ENCODE results near the gene CDKN2A.

Gene CDKN2A

DNA sequence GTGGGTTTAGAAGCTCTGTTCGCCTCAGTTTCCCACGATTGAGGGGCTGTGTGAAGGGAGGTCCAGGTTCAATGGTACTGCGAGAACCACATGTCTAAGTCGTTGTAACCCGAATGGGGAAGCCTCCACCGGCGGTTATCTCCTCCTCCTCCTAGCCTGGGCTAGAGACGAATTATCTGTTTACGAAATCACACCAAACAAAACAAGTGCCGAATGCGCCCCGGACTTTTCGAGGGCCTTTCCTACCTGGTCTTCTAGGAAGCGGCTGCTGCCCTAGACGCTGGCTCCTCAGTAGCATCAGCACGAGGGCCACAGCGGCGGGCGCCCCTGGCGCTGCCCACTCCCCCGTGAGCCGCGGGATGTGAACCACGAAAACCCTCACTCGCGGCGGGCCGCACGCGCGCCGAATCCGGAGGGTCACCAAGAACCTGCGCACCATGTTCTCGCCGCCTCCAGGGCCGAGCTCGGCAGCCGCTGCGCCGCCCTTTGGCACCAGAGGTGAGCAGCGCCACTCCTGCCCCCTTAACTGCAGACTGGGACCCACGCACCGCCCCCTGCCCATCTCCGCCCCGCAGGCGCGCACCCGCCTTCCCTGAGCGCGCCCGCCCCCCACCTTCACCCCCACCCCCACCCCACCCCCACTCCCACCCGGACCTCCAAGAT, at the start of gene CDKN2A:
CDKN2A (minus strand) TSS at position 500 of the 663 bp plus-strand sequence.
- no peak for DNase-seq

DNA sequence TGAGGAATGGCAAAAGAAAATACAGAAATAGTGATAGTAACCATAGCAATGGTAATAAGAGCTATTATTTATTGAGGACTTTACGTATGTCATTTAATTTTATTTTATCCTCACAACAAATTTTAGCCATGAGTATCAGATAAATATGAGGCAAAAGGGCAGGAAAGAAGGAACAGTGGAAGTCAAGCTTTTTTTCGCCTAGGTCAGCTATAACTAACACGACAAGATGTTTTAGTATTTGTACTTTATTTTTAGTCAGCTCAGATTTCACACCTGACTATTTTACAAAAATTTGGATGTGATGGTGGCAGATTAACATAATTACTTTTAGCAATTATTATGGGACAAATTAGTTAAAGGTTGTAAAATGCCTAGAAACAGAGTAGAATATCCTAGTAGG, 49.7 kb upstream of the CDKN2A start:
- DNase-seq: no peak

DNA sequence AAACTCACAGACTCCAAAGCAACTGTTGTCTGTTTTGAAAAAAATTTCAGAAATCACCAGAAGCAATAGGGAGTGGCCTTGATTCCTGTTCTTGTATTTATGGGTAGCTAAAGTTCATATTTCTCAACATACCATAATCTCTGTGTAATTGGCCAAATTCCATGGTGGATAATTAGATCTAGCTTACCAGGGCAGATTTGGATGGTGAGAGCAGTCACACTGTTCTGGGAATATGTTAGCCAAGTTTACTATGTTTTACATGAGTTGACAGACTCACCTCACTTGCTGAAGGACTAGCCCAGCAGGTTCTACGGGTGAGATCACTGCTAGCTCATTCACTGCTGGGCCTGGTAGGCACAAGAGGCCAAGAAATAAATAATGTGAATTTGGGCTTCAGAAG, 47.6 kb upstream of the CDKN2A start:
- DNase-seq: no peak

DNA sequence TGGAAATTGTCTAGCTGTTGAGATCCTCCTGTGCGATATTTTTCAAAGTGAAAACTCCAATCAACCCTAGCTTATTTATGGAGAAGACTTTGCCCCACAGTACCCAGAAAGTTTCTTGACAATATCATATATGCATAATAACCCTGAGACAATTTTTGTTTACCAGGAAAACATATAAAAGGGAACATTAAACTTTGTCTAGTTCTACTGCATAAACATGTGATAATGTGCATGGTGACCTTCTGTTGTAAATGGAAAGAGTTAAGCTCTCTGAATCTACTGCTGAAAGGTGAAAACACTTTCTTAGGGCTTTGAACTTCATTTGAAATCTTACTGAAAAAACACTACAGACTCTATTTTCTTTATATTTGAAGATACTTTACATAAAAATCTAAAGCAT, 47.2 kb upstream of the CDKN2A start:
- DNase-seq: no peak

DNA sequence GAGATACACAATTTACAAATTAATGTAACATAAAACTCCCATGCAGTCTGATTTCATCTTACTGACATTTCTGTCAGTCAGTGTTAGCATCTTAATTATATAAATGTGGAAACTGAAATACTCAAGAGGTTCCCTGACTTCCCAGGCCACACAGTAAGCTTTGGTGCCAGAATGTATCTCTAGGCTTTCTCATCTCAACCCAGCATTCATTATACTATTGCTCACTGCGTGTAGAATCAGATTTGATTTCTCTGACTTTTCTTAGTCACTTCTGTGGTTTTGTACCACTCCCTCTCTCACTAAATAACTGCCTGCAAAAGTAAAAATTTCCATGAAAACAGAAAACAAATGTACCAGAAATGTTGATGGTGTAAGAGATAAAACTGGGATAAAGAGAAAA, 46.6 kb upstream of the CDKN2A start:
- no peak for DNase-seq

DNA sequence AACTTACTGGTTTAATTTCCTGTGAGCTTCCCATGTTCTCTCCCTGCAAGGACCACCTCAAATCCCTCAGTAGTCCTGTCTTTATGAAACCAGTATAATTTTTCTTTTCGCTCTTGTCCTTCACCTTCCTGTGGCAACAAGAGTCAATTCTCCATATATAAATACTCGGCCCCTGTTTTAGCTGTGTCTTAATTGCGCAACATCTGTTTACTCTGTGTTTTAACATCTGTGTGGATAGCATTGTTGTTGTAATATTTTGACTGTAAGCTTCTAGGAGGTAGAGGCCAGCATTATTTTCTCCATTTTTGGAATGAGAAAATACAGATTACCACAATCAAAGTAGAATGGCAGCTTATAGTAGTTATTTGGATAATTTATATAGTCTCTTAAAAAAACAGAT, 45.1 kb upstream of the CDKN2A start:
- no peak for DNase-seq

DNA sequence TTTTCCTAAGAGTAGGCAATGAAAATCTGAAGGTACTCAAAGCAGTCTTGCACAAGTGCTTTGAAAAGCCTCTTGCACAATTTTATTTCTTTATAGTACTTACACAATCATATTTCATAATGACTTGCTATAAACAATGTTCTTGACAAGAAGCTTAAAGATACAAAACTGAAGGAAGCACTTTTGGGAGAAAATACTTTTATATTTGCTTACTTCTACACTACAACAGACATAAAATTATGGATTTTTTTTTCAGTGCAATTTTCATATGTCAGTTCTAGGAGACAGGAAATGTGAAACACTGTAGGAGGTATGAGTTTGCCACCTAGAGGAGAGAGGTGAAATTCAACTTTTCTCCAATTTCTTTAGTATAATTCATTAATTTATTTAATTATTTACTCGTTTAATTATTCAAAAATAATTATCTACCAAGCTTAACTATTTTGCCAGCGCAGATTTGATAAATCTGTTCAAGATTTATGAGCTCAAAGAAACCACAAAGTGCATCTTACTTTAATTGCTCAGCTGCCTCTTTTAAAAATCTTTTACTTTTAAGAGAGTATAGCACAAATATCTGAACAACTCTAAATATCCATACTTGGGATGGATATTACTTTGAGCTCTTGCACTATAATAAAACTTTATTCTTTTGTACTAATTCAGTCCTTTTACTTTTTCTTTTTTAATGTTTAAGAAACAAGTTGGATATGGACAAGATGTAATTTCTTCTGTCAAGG, 43.9 kb upstream of the CDKN2A start:
- DNase-seq: no peak

DNA sequence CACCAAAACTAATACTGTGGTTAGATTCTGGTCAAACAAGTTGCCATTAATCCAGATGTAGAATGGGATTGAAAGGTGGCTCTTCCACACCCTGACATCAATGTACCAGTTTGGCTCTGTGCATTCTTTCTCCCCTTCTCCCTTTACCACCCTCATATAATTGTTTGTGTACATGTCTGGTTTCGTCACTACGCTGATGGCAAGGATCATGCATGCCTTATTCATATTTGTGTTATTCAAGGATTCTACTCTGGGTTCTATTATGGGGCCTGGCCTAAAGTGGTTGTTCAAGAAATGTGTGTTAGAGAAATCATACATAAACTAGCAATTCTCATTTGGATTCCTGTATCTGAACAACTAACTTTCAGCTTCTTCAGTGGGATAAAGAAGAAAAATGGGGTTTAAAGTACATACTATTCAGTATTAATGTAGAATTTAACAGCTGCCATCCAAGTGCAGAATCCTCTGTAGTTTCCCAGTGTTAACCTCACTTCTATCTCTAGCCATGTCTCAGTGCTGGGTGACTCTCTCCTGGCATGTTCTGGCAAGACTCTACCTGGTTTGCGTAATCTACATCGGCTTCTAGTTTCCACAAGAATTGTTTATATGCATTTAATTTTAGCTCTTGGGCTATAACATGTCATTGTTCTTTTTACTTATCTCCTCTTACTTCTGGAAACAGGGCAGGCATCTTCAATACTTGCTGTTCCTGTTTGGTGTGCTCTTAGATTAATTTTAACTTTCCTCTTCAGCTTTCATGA, 42.9 kb upstream of the CDKN2A start:
- no peak for DNase-seq

DNA sequence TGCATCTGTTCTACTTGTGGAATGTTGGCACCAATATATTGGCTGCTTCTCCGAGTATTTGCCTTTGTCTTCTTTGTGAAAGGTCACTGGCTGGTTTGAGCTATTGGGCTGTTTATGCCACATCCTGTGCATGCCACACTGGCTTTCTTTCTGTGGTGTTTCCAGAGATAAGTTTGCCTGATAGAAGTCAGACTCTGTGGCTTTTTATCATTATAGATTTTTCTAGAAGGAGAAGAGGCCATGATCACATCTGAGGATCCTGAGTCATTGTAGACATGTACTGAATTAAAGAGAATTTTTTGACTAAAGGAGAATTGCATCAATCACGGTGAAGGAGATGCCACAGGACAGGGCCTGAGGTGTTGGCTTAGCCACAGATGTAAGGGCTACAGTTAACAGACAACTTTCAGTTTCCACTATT, 41.4 kb upstream of the CDKN2A start:
- no peak for DNase-seq

DNA sequence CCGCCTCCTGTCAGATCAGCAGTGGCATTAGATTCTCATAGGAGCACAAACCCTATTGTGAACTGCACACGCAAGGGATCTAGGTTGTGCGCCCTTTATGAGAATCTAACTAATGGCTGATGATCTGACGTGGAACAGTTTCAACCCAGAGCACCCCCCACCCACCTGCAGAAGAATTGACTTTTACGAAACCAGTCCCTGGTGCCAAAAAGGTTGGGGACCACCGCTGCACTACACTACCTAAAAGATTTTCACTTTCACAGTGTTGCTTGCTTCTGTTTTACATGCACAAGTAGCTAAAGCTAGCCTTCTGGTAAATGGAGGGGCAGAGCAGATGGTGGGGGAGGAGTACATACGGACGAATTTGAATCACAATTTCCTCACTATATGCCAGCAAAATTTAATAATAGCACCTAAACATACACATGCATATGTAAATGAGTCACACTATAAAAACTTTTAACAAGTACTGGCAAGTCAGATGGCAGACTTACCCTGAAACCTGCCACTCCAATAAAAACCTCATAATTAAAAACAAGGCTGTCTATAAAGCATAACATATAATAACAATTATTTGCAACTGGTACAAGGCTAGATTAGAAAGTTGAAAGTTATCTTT, 38.9 kb upstream of the CDKN2A start:
- DNase-seq: no peak

DNA sequence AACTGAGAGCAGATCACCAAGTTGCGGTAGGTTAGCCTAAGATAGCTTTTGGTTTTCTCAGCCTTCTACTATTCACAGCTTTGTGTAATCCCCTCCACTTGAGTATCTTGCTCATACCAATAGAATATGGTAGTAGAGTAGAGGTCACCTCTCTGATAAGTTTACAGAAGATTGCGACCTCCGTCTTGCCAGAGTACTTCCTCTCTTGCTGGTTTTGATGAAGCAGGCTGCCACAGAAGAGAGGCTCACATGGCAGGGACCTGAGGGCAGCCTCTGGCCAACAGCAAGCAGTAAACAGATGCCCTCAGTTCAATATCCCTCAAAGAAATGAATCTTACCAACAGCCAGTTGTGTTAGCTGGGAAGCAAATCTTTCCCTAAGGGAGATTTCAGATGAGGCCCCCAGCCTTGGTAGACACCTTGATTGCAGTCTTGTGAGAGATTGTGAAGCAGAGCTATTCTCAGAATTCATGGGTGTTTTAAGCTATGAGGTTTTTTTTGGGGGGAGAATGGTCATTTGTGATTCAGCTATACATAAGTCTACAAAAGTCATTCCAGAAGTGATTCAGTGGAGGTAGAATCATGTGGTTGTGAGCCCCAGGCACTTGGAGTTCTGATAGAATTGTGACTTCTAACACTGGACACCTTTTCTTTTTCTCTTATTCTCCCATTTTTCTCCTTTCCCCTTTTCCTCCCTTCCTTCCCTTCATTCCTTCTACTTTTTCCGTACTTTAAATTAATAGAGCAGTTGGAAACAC, 37.6 kb upstream of the CDKN2A start:
- no peak for DNase-seq

DNA sequence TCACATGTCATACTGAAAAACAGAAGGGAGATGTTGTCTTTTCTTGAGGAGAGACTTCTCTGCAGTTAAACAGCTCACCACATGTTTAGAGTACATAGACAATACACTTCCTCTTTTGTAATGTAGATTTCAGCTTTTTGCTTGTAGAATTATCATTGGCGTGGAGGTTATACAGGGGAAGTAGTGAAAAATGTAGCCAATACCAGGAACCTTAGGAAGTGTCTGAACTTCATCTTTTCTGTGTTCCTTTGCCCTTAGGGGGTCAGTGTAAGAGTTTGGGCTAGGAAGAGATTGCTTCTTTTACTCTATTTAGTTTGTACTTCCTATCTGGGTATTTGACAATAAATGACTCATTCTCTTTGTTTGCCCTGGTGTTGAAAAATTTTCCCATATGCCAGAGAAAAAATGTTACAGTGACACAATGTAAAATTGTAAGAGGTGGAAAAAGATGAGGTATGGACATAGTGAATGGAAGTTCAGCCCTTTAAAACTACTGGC, 36.0 kb upstream of the CDKN2A start:
- no peak for DNase-seq

DNA sequence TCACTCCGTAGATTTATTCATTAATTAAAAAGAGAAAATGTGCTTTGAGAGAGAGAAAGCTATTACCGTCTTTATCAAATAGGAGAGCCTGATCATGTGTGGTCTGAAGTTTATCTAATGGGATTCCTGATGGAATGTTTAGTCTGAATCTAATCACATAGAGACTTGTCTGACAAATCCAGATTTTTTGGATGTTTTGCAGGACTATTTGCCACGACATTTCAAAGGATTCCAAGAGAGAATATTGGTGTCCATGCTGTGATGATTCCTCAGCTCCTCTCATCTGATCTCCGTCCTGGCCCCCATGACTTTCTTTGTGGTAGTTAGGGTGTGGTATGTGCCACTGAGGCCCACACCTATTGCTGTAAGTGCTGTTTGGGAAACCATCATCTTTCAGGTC, 35.0 kb upstream of the CDKN2A start:
- no peak for DNase-seq

DNA sequence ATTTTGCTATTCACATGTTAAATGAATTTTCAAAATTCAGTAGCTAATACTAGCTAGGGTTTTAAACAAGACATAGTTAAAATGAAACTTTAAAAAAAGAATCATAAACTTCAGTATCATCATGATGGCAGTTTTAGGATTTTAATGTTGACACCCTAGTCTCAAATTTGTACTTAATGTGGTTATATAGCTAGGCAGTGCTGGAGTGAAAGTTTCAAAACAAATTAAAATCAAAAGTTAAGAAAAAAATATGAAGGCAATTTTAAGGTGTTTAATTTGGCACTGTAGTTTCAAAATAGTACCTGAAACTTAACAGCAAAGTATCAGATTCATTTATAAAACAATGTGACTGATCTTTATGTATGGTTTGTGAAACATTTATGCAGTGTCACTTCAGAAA, 34.2 kb upstream of the CDKN2A start:
- DNase-seq: no peak

DNA sequence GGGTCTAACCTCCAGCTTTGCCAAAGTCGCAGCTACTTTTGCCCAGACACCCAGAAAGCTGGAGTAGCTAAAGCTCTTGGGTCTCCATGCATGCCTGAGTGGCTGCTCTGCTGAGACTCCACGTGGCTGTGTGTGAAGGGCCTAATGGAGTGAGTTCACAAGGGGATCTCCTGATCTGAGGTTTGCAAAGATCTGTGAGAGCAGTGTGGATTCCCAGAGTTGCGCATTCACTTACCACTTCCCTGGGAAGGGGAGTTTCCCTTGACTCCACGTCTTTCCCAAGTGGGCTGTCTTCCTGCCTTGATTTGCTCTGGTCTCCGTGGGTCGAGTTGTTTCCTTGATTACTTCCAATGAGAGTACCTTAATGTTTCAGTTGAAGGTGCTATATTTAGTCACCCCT, 32.5 kb upstream of the CDKN2A start:
- no peak for DNase-seq

DNA sequence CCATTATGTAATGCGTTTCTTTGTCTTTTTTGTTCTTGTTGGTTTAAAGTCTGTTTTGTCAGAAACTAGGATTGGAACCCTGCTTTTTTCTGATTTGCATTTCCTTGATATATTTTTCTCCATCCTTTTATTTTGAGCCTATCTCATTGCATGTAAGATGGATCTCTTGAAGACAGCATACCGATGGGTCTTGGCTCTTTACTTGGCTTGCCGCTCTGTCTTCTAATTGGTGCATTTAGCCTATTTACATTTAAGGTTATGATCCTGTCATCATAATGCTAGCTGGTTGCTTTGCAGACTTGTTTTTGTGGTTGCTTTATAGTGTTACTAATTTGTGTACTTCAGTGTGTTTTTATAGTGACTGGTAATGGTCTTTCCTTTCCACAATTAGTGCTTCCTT, 28.2 kb upstream of the CDKN2A start:
- no peak for DNase-seq

DNA sequence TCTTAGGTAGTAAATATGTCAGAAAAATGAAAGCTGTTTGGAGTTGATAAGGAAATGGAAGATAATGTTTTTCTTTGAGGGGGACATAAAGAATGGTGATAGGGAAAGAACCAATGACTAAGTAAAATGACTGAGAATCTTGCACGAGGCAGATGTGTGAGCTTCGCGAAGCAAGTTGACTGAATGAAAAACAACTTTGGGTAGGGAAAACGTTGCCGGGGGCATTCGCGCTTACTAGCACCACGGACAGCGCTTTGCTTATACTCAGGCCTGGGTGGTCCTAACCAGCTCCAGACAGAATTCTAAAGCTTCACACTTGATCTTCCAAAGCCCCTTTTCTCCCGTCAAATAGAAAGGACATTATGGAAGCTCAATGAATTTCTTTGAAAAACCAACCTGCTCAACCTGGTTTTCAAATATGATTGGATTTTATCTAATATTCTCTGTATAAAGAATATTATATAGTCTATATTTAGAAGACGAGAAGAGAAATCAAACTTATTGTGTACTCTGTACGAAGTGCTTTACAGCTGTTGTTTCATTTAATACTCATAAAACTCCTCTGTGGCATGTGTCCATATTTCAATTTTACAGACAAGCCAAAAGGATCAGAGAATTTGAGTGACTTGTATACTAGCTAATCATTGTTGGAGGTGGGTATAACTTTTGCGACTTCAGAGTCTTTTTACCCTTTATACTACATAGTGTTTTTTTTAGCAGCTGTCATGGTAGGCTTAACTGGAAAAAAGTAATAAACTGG, 16.9 kb upstream of the CDKN2A start:
- DNase-seq: peak; percentile 60

DNA sequence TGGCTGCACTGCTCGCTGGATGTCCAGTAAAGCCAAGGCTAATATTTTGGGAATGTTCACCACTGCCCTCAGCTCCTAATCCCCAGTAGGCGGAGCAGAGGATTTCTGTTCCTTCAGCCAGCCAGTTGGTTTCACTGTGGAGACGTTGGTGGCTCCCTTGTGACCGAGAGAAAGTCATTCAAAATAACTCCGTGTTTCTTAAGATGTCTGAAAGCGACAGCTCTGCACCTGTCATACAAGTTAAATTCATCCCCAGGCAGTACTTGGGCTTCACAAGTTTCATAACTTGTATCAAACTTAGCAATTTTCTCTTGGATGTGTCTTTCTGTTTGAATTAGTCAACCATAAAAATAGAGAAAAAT, 15.3 kb upstream of the CDKN2A start:
- DNase-seq: no peak

DNA sequence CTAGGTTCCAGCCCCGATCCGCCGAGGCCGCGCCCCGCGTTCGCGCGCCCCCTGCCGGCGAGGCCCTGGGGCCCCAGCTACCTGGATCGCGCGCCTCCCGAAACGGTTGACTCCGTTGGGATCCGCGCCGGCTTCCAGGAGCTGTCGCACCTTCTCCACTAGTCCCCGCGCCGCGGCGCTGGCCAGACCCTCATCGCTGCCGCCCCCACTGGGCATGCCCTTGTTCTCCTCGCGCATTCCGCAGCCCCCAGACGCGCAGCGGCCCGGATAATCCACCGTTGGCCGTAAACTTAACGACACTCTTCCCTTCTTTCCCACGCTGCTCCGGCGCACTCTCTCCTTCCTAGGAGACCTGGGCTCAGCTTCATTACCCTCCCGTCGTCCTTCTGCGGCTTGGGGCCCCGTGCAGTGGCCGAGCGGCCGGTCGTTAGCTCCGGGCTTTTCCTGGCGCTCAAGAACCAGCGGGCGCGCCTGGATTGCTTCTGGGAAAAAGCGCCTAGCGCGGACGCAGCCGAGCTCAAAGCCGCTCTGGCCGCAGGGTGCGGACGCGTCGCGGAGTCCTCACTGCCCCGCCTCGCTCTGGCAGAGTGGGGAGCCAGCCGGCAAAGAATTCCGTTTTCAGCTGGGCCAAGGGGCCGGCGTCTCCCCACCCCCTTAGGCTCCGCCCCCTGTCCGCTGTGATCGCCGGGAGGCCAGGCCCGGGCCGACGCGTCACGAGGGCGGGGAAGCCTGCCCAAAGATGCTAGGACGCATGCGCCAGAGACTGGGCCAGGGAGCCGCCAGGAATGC, 14.7 kb upstream of the CDKN2A start, which contains the start of gene CDKN2B:
CDKN2B (minus strand) TSS at position 589 of the 789 bp plus-strand sequence; CDS start at position 237, 352 bp downstream.
- DNase-seq: peak; percentile 92

DNA sequence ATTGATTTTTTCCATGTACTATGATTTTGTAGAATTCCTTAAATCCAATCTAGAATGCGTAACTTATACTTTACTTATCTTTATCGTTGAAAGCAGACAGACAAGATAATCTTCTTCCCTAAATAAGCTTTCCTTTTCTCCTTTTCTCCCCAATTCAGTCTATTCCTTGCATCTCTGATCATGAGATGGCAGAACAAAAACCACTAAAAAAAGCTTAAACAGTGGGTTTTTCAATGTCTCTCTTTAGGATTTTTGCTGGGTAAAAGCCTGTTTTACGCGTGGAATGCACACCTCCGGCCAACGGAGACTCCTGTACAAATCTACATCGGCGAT, 14.2 kb upstream of the CDKN2A start:
- DNase-seq: no peak

Measured in right hindlimb (tissue), 1 donor.